GM12864 (cell line): ENCODE measurements around the gene VPS35.
A peak's percentile ranks its signal among the peaks of the same experiment; 100 is the strongest.
"Not testable (repeated sequence)": the region's sequence is repeated elsewhere in the genome, so short reads cannot be mapped to it uniquely, and the experiment has no call there.

Experiments used
- DNase-seq: peaks from one replicate; pipeline ENCODE4 v3.0.0-alpha.2; 2011; ENCODE audit warnings: low read depth
- H3K4me3 ChIP-seq: 2 replicates; pipeline ENCODE4 v1.5.1; 2011; ENCODE audit warnings: mild to moderate bottlenecking, low read depth, low read length, control low read depth
- CTCF ChIP-seq: IDR thresholded peaks from 2 replicates; pipeline ENCODE4 v1.5.1; 2011; ENCODE audit warnings: low read depth, mild to moderate bottlenecking, moderate library complexity, low read length, control low read depth, inconsistent platforms; ENCODE audit errors: missing control alignments

Gene VPS35

GRCh38 chr16:46690281-46691178 lies 1.6 kb upstream of the VPS35 start:
- TF ChIP-seq CTCF, result no peak
- peak overlapping the region; percentile 84 for H3K4me3 ChIP-seq
- DNase-seq, result no peak

GRCh38 chr16:46689365-46690280 lies 645 bp upstream of the VPS35 start, which contains the start of gene ORC6:
TSS of gene ORC6 (plus strand) at chr16:46689659. CDS start at chr16:46689706, 47 bp downstream.
- peak within 1 kb of the TSS; percentile 84 for H3K4me3 ChIP-seq
- DNase-seq, result peak; percentile 91
- peak; percentile 69 for TF ChIP-seq CTCF

- H3K4me3 ChIP-seq, result peak overlapping the region; percentile 84
- DNase-seq, result peak; percentile 36
- TF ChIP-seq CTCF, result peak; percentile 53
These were observed 801 bp downstream of the VPS35 start for GRCh38 chr16:46688101-46688653.

- no peak for DNase-seq
- peak overlapping the region; percentile 84 for H3K4me3 ChIP-seq
- TF ChIP-seq CTCF, result no peak
These were observed 1.5 kb downstream of the VPS35 start for GRCh38 chr16:46687486-46687885.

GRCh38 chr16:46686815-46687473 lies 2.0 kb downstream of the VPS35 start:
- DNase-seq, result no peak
- no peak for TF ChIP-seq CTCF
- no peak overlapping the region; the same call in 1 of the 2 replicates for H3K4me3 ChIP-seq

GRCh38 chr16:46681867-46682266 lies 7.1 kb downstream of the VPS35 start:
- DNase-seq, H3K4me3 ChIP-seq: not testable (repeated sequence)

- not testable (repeated sequence) for DNase-seq, H3K4me3 ChIP-seq
These were observed 11.0 kb downstream of the VPS35 start for GRCh38 chr16:46677943-46678342.
